C4-2B (cell line): ENCODE measurements around the gene SPNS2.

Source experiments
- H3K27ac ChIP-seq: fragments of 450-650 bp; 2 replicates; pipeline ENCODE4 v1.5.1; 2017
- CTCF ChIP-seq: fragments of 450-650 bp; conservative IDR thresholded peaks from 2 replicates; pipeline ENCODE4 v1.5.1; 2017; ENCODE audit warnings: mild to moderate bottlenecking
- ZFX ChIP-seq: fragments of 450-650 bp; IDR thresholded peaks from 2 replicates; pipeline ENCODE4 v1.6.1; 2017

Gene SPNS2

GRCh38 chr17:4541328-4542002 lies 42.8 kb downstream of the SPNS2 start:
- TF ChIP-seq CTCF: no peak
- H3K27ac ChIP-seq: no peak overlapping the region

- TF ChIP-seq CTCF: no peak
- H3K27ac ChIP-seq: no peak overlapping the region
Measured at GRCh38 chr17:4542003-4542725, 43.5 kb downstream of the SPNS2 start.

- no peak overlapping the region for H3K27ac ChIP-seq
- no peak for TF ChIP-seq ZFX
- TF ChIP-seq CTCF: no peak
Measured at GRCh38 chr17:4542726-4543191, 44.1 kb downstream of the SPNS2 start.

- no peak for TF ChIP-seq ZFX
- TF ChIP-seq CTCF: no peak
- H3K27ac ChIP-seq: no peak overlapping the region
Measured at GRCh38 chr17:4543557-4544026, 44.9 kb downstream of the SPNS2 start.

GRCh38 chr17:4544135-4544950 lies 45.7 kb downstream of the SPNS2 start:
- TF ChIP-seq ZFX (no peak), CTCF (no peak)
- H3K27ac ChIP-seq: no peak overlapping the region

- no peak for TF ChIP-seq CTCF
- no peak for TF ChIP-seq ZFX
- H3K27ac ChIP-seq: no peak overlapping the region
Measured at GRCh38 chr17:4544951-4545216, 46.2 kb downstream of the SPNS2 start.
